Sciatic nerve (tissue), 2 donors: ENCODE measurements around the gene CCNY. TPM values are rescaled to one million over a fixed set of nuclear protein-coding genes. Genes with fewer than 3 reads are reported as not detected.

ENCODE experiments used
- ATAC-seq: fragments of 200-7000 bp; cut with Tn5 transposase; one replicate; pipeline ENCODE4 v1.9.1; 2020; ENCODE audit warnings: mild to moderate bottlenecking, moderate library complexity
- DNase-seq: peaks from one replicate; pipeline ENCODE4 v3.0.0-alpha.2; 2020; ENCODE audit warnings: low spot score
- intact Hi-C: fragments of 100-400 bp; cut with DNase I; formaldehyde crosslinking; loops from one replicate; pipeline ENCODE4 v1.14.2; 2022
- total RNA-seq: library from RNA; stranded (reverse); fragmentation: NEBNext Ultra II Directional; extraction: Animal tissue kit (Norgen Biotek cat#: 25700); gene quantifications from one replicate; pipeline ENCODE4 v1.2.1, GENCODE V29; 2021
- donor health status: DM: no; HTN: no; CAD: no.
- donor health status: DM: no; HTN: no; CAD: no.

The CCNY gene
- total RNA-seq, 1 donor from 2014 or later: 65.3 TPM

- no peak for ATAC-seq
- intact Hi-C loops: loop anchor here (10.0 kb wide), 1 partner anchor 669 kb away; no protein-coding TSS in a partner anchor
- DNase-seq: no peak
Observed at GRCh38 chr10:35555962-35556930, 219.9 kb downstream of the CCNY start.

GRCh38 chr10:35558276-35558675 is 222.0 kb downstream of the CCNY start:
- ATAC-seq: no peak
- intact Hi-C loops: loop anchor here (10.0 kb wide), 1 partner anchor 667 kb away; no protein-coding TSS in a partner anchor

GRCh38 chr10:35559416-35559815 is 223.1 kb downstream of the CCNY start:
- DNase-seq (no peak), ATAC-seq (no peak)
- intact Hi-C loops: loop anchor here (10.0 kb wide), 1 partner anchor 665 kb away; no protein-coding TSS in a partner anchor

More at GRCh38 chr10:35558276-35558675, 222.0 kb downstream of the CCNY start:
- no peak for DNase-seq

GRCh38 chr10:35561715-35562114 is 225.4 kb downstream of the CCNY start:
- intact Hi-C loops: no loop called here
- ATAC-seq (peak; percentile 23), DNase-seq (no peak)

DNA sequence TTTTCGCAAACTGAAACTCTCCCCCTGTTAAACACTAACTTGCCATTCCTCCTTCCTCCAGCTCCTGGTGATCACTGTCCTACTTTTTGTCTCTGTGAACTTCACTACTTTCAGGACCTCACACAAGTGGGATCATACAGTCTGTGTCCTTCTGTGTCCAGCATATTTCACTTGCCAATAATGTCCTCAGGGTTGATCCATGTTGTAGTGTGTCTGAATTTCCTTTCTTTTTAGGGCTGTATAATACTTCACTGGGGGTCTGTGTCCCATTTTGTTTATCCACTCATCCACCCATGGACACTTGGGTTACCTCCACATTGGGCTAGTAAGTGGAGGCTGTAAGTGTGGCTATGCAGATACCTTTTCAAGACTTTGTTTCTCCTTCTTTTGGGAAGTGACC is 226.1 kb downstream of the CCNY start:
- intact Hi-C loops: no loop called here
- ATAC-seq (no peak), DNase-seq (no peak)

- ATAC-seq: peak; percentile 52
- intact Hi-C loops: no loop called here
- DNase-seq: peak; percentile 68
Observed at GRCh38 chr10:35563261-35563891, 227.1 kb downstream of the CCNY start.

DNA sequence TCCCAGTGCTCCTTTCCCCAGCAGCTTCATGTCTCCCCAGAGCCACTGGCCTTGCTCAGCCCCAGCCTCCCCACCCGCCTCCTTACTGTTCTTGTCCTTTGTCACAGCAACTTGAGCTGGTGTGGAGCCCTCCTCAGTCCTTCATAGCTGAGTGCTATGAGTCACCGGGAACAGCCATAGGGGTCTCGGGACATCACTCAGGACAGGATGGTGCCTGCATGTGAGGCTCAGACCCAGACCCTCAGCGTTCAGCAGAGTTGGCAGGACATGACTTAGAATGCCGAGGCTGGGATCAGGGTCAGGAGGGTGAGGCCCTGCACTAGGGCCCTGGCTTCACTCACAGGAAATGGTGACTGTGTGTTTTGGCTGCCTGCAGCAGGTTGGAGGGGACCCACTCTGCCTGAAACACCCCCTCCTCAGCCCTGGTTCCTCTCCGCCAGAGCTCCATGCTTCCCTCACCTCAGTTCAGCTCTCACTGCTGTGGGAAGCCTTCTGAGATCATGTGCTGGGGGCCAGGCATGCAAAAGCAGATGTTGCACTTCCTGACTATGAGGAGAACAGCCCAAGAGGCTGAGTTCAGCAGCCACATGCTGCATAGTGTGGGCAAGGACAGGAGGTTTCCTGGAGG is 228.1 kb downstream of the CCNY start:
- peak; percentile 68 for ATAC-seq
- no peak for DNase-seq
- intact Hi-C loops: no loop called here

GRCh38 chr10:35565602-35566081 is 229.3 kb downstream of the CCNY start:
- DNase-seq (no peak), ATAC-seq (no peak)
- intact Hi-C loops: no loop called here

DNA sequence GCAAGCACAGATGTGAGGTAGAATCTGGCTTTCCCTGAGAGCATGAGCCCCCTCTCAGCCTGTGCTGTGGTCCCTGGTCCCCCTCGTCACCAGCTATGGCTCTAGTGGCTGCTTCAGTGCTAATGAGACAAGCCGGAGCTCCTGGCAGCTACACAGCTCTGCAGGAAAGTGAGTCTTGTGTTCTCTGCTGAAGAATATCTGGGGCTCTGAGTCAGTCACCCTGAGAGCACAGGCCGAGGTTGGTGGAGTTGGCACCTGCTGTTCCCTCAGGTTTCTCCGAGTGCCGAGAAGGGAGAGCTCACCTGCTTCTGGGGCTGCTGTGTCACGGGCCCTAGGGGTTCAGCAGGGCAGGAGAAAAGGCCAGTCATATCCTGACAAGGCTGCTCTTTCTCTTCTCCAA is 231.6 kb downstream of the CCNY start:
- DNase-seq (no peak), ATAC-seq (no peak)
- intact Hi-C loops: no loop called here

DNA sequence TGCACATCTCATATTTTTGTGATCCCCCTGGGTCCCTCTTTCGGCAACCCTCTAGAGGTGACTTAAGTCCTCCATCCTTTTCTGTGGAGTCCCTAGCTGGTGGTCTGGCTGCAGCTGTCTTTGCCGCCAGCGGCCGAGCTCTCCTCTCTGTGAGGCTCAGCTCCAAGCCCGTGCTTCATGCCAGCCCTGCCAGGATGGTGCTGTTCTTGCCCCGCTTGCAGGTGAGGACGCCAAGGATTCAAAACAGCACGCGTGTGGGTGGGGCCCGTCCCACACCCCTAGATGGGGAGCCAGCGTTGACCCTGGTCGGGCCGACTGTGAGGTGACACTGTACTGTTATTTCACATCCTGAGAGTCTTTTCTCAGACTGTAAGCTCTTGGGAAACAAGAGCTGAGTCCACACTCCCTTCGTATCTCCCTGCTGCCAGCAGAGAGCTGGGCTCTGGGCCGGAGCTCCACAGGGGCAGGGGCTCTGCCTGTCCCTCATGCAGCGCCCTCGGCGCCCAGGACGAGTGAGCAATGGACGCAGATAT is 232.2 kb downstream of the CCNY start:
- intact Hi-C loops: no loop called here
- peak; percentile 40 for ATAC-seq
- no peak for DNase-seq

DNA sequence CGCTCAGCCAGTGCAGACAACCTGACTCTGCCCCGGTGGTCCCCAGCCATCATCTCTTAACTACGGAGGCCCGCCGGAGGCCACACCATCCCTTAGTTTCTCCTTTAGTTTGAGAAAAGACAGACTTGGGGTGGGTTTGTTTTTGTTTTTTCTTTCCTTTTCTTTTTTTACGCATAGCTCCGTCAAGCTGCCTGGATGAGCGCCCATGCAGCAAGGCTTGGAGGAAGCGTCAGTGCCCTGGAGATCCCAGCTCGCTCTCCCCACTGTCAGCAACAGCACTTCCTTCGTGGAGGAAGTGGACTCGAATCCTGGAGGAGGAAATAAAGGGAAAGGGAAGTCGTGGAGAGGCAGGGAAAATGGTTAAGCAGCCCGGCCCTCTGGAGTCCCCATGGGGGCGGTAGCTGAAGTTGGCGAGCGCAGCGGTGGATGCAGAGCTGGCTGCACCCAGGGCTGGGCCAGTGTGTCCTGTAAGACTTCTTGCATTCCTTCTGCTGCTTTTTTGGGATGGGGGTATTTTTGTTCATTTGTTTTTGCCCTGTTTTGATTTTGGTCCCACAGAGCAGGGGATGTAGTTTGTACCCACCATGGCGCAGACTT is 232.9 kb downstream of the CCNY start:
- ATAC-seq (peak; percentile 59), DNase-seq (no peak)
- intact Hi-C loops: no loop called here

- intact Hi-C loops: no loop called here
- DNase-seq: no peak
- ATAC-seq: no peak
Observed at GRCh38 chr10:35569836-35570235, 233.5 kb downstream of the CCNY start.

DNA sequence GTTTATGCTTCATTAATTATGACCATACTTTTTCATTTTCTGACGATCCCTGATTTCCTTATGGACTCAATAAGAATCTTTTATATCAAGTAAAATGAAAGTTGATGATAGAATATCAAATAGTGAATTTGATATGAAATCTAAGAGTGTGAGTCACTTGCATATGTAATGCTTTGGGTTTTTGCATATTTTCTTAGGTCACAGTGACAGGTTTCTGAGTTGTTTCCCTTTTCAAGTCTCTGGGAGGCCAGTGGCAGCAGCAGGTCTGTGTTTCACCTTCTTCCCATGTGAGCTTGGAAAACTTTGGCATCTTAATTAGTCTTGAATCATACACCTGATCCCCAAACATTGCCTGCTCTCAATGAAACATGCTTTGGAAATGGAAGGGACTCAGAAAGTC is 234.1 kb downstream of the CCNY start:
- ATAC-seq: no peak
- no peak for DNase-seq
- intact Hi-C loops: no loop called here

- ATAC-seq: no peak
- intact Hi-C loops: no loop called here
- DNase-seq: no peak
Observed at GRCh38 chr10:35572583-35572982, 236.3 kb downstream of the CCNY start.

DNA sequence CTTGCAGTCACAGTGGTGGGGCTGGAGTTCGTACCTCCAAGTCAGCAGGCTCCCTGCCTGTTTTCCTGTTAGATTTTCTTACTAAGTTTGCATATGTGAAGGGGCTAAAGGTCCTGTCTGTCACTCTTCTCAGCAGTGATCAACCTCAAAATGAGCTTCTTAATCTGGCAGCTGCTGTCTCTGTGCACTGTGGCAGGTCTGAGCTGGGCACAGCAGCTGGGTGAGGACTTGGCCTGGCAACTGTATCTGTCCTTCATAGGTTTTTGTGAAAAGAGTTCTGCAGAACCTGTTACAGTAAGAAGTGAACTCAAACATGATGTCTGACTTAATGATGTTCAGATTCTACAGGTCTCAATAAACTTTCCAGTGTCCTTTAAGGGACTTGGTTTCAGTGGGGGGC is 237.5 kb downstream of the CCNY start:
- DNase-seq: no peak
- intact Hi-C loops: no loop called here
- ATAC-seq: no peak

DNA sequence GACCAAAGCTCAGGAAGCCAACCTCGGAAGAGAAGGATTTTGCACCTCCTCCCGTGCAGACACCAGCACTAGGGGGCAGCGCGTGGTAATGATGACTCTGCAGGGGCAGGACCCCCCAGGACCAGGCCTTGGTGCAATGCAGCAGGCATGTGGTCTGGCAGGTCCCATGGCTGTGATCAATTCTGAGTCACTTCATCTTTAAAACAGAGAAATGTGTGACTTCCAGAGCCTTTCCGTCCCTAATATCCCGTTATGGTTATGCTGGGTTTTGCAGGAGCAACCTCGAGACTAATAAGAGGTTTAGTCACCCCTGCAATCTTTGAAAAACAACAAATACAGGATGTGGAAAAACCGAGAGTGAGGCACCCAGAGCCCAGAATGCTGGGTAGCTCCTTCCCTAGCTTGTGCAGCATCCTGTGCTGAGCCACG is 238.6 kb downstream of the CCNY start:
- intact Hi-C loops: no loop called here
- ATAC-seq (no peak), DNase-seq (peak; percentile 48)

GRCh38 chr10:35575640-35576039 is 239.3 kb downstream of the CCNY start:
- intact Hi-C loops: no loop called here
- ATAC-seq (no peak), DNase-seq (peak; percentile 33)

DNA sequence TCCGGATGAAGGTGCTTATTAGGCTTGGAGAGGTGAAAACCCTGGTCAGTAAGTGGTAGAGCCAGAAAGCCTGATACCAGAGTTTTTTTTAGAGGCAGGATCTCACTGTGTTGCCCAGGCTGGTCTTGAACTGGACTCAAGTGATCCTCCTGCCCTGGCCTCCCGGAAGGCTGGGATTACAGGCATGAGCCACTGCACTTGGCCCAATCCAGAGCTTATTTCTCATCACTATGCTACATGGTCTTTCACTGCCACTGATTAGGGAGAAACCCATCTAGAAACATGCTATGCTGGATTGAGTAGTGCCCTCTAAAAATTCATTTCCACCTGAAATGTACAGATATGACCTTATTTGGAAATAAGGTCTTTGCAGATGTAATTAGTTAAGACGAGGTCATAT is 240.4 kb downstream of the CCNY start:
- intact Hi-C loops: no loop called here
- ATAC-seq (no peak), DNase-seq (no peak)
